ENCODE measurements around the gene FANCE. TPM values are rescaled to one million over a fixed set of nuclear protein-coding genes. Genes with fewer than 3 reads are reported as not detected.

FANCE gene
- total RNA-seq = 9.0 TPM
- long read RNA-seq, transcript FANCE-201 (10 exons, 2,554 nt) = major isoform, 26 of 38 reads
- long read RNA-seq, partial matches to known transcripts = 4 of 38 reads
- long read RNA-seq, other reads (novel, unspliced or antisense) = 8 of 38 reads

DNA sequence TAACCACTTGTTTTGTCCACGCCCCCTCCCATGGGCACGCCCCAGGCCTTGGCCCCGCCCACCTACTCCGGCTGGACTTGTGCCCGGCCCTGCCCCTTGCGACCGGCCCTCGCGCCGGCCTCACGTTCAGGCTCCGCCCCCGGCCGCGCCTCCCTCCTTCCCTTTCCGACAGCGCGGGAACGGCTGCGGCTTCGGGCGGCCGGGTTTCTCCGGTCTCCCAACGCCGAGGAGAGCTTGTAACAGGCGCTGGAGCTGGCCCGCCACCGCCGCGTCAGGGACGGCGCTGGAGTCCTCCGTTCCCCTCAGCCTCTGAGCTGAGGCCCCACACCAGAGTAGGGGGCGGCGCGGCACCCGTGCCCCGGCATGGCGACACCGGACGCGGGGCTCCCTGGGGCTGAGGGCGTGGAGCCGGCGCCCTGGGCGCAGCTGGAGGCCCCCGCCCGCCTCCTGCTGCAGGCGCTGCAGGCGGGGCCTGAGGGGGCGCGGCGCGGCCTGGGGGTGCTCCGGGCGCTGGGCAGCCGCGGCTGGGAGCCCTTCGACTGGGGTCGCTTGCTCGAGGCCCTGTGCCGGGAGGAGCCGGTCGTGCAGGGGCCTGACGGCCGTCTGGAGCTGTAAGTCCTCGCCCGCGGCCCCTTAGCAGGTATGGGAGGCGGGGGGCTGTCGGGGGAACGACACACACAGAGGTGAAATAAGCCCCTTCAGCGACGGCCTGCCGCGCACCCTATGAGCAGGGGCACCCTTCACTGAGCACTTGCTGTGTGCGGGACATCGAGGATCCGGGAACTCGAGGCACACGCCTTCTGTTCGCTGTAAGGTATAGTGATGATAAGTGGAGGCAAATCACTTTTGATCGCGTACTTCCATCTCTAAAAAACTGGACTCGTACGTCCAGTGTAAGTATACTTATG, at the start of gene FANCE:
TSS of gene FANCE (plus strand) at position 156 of the 908 bp plus-strand sequence. CDS start at position 364, 208 bp downstream.
- DNase-seq (peak; percentile 96), ATAC-seq (peak; percentile 98)
- Histone ChIP-seq H3K27me3 (ENCODE audit: low read depth) (no peaks in the 10 kb centered on the region), H3K36me3 (peaks cover 7% of the 10 kb centered on the region), H3K27ac (peak within 1 kb of the TSS; percentile 70), H3K9me3 (no peaks in the 10 kb centered on the region), H3K4me3 (peak within 1 kb of the TSS; percentile 81), H3K4me1 (peaks cover 36% of the 10 kb centered on the region)
- intact Hi-C loops (cut with DNase I) = no loop called here
- no peak for TF ChIP-seq CTCF (IDR thresholded peaks at IDR 0.05)

DNA sequence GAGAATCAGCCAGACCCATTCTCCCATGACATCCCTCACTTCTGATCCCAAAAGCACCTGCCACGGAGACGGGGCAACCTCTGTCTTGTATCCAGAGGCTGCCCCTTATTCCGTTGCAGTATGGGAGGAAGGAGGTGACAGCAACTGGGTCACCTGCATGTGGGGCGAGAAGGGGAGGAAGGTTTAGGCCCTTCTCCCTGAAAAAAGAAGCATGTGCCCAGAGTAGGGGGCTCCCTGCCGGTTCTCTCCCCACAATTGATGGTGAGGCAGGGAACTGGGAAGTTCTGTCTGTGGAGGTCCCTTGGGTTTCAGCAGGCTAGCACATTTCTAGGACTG, 49.3 kb upstream of the FANCE start:
- H3K9me3 ChIP-seq = no peaks in the 10 kb centered on the region
- intact Hi-C loops (cut with DNase I) = no loop called here
- DNase-seq (no peak), ATAC-seq (no peak)
- peaks cover under 1% of the 10 kb centered on the region for H3K36me3 ChIP-seq
- no peaks in the 10 kb centered on the region for H3K27me3 ChIP-seq (ENCODE audit: low read depth)
- no peak for TF ChIP-seq CTCF (IDR thresholded peaks at IDR 0.05)
- H3K27ac ChIP-seq = no peak overlapping the region
- peaks cover 13% of the 10 kb centered on the region for H3K4me1 ChIP-seq
- no peak overlapping the region for H3K4me3 ChIP-seq

DNA sequence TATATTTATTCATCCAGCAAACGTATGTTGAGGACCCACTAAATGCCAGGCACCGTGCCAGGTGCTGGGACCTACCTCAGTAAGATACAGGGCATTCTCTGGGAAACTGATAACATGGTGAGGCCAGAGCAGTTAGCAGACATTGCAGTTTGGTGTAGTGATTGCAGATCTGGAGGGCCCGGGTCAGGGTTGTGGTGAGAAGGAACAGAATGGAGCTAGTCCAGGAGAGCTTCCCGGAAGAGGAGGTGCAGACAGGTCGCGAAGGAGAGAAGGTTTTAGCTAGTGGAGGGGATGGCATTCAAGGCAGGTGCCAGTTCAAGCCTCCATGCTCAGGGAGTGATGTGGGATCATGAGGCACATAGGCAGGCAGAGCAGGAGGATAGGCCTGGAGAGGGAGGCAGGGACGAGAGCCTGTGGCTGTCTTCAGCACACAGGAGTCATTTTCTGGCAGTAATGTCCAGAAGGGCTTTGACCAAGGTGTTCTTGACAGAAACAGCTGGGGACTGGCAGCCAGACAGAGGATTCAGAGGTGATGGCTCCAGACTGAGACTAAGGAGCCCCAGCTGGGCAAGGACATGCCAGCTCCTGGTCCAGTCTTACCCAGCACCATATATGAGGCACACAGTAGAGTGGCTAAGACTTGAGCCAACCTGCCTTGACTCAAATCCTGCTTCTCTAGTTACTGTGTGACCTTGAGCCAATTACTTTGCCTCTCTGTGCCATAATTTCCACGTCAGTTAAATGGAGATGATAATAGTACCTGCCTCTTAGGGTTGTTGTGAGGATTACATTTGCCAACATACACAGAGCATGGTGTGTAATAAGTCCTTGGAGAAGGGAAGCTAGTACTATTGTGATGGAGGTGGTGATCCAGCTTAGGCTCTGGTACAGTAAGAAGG, 48.3 kb upstream of the FANCE start:
- intact Hi-C loops (cut with DNase I) = no loop called here
- no peak for TF ChIP-seq CTCF (IDR thresholded peaks at IDR 0.05)
- Histone ChIP-seq H3K9me3 (no peaks in the 10 kb centered on the region), H3K27ac (no peak overlapping the region), H3K4me3 (no peak overlapping the region), H3K36me3 (no peaks in the 10 kb centered on the region), H3K27me3 (ENCODE audit: low read depth) (no peaks in the 10 kb centered on the region), H3K4me1 (peaks cover 13% of the 10 kb centered on the region)
- no peak for DNase-seq
- ATAC-seq = no peak

DNA sequence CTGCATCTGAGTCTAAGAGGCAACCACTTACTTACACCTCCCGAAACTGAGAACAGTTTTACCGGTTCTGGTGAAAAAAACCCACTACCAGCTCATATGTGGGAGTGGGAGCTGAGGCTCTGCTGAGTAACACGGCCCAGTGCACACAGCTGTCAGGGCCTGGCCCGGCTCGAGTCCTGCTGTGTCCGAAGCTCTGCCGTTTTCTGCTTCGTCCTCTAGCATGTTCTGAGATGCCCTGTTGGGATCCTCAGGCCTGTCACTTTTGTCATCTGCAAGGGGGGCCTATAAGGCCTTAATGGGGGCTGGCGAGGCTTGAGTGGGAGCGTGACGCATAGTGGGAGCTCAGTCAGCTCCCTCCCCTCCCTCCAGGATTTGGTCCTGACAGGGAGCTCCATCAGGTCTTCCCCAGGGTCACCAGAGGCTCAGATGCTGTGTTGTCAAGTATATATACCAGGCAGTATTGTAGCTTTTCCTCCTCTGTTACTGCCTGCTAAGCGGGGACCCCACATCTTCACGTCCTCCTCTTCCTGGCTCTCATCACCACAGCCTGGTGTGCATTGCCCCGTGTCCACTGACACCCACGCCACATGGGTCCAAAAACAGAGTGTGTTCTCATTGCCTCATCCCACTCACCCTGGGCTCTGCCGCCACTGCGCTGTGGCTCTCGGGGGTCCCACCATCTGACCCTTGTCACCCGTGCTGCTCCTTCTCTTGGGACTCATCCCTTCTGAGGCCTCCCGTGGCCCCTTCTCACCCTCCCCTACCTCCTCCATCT, 45.2 kb upstream of the FANCE start:
- no peak overlapping the region for H3K27ac ChIP-seq
- H3K27me3 ChIP-seq (ENCODE audit: low read depth) = no peaks in the 10 kb centered on the region
- H3K4me1 ChIP-seq = peaks cover 13% of the 10 kb centered on the region
- no peak for TF ChIP-seq CTCF (IDR thresholded peaks at IDR 0.05)
- no peak overlapping the region for H3K4me3 ChIP-seq
- H3K9me3 ChIP-seq = no peaks in the 10 kb centered on the region
- peaks cover 15% of the 10 kb centered on the region for H3K36me3 ChIP-seq
- ATAC-seq (no peak), DNase-seq (no peak)
- intact Hi-C loops (cut with DNase I) = no loop called here

DNA sequence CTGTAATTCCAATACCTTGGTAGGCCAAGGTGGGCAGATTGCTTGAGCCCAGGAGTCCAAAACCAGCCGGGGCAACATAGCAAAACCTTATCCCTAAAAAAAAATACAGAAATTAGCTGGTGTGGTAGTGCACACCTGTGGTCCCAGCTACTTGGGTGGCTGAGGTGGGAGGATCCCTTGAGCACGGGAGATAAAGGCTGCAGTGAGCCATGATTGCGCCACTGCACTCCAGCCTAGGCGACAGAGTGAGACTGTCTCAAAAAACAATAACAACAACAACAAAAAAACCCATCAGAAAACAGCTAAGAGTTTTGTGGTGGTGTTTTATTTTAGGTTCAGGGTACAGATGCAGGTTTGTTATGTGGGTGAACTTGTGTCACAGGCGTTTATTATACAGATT, 42.9 kb upstream of the FANCE start:
- no peak for DNase-seq
- Histone ChIP-seq H3K27ac (no peak overlapping the region), H3K9me3 (no peaks in the 10 kb centered on the region), H3K4me3 (no peak overlapping the region), H3K36me3 (peaks cover 38% of the 10 kb centered on the region), H3K4me1 (no peaks in the 10 kb centered on the region), H3K27me3 (ENCODE audit: low read depth) (no peaks in the 10 kb centered on the region)
- TF ChIP-seq CTCF (IDR thresholded peaks at IDR 0.05) = no peak
- ATAC-seq = no peak
- intact Hi-C loops (cut with DNase I) = no loop called here

All from lower lobe of right lung (tissue), 2 donors.